ENCODE data around the gene STX7. TPM values are rescaled to one million over a fixed set of nuclear protein-coding genes. Genes with fewer than 3 reads are reported as not detected.

Gene STX7
- total RNA-seq, 1 experiment from 2014 or later, result 25.6 TPM

DNA sequence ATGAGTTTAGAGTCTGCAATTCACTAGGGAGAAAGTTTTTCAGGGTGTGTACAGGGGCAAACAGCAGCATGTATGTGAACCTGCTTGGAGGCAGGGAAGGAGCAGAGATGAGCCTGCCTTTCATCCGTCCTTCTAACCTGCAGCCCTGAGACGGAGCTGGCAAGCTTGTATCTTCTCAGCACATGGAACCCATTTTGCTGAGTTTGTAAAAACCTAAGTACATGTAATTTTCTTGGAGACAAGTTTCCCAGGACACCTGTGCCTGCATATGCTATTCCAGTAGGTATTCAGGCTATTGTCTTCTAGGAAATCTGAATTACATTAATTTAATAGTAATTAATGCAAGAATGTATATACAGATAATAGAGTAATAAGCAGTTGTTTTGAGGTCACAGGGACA is 82.8 kb downstream of the STX7 start (continued):
- TF ChIP-seq, protein P1, sequence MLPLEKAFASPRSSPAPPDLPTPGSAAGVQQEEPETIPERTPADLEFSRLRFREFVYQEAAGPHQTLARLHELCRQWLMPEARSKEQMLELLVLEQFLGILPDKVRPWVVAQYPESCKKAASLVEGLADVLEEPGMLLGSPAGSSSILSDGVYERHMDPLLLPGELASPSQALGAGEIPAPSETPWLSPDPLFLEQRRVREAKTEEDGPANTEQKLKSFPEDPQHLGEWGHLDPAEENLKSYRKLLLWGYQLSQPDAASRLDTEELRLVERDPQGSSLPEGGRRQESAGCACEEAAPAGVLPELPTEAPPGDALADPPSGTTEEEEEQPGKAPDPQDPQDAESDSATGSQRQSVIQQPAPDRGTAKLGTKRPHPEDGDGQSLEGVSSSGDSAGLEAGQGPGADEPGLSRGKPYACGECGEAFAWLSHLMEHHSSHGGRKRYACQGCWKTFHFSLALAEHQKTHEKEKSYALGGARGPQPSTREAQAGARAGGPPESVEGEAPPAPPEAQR (CRISPR knock-in tag; IDR thresholded peaks at IDR 0.05), result no peak
- TF ChIP-seq ZNF263 (CRISPR knock-in tag; IDR thresholded peaks at IDR 0.05; ENCODE audit: low read depth), result no peak
- TF ChIP-seq ZNF219 (CRISPR knock-in tag; IDR thresholded peaks at IDR 0.05; ENCODE audit: borderline replicate concordance), result no peak

DNA sequence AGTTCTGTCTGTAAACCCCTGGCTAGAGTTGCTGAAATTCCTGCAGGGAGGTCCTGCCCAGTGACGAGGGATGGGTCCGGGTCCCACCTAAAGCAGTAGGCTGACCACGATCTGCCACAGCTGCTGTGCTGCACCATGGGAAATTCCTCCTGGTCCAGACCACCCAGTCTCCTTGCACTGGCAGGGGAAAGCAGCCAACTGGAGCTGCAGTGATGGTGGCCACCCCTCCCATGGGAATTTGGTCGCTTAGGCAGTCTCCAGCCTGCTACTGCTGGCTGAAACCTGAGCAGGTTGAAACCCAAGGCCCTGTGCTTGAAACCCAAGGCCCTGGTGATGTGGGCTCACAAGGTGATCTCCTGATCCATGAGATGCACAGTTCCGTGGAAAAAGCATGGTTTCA is 87.7 kb downstream of the STX7 start:
- no peaks in the 10 kb centered on the region; the same call in 1 of the 2 replicates for H3K27me3 Mint-ChIP-seq (ENCODE audit: low read depth)
- ATAC-seq (no peak; the same call in 1 of the 2 replicates), DNase-seq (ENCODE audit: low spot score) (peak; percentile 16)
- H3K36me3 Mint-ChIP-seq, result no peaks in the 10 kb centered on the region; the same call in 1 of the 2 replicates
- no peaks in the 10 kb centered on the region for H3K4me1 Mint-ChIP-seq
- peaks cover 35% of the 10 kb centered on the region for H3K9me3 Mint-ChIP-seq
- no peak overlapping the region for H3K4me3 Mint-ChIP-seq
- CTCF ChIA-PET, result no interaction called here
- TF ChIP-seq HMGA2 (CRISPR knock-in tag; IDR thresholded peaks at IDR 0.05), result no peak
- no peak for TF ChIP-seq OVOL2 (CRISPR knock-in tag; IDR thresholded peaks at IDR 0.05; ENCODE audit: borderline replicate concordance)
- no peak for TF ChIP-seq ZNF671 (CRISPR knock-in tag; IDR thresholded peaks at IDR 0.05)
- no peak for TF ChIP-seq SMAD4 (CRISPR knock-in tag; IDR thresholded peaks at IDR 0.05)
- no peak for TF ChIP-seq ZBTB21 (CRISPR knock-in tag; IDR thresholded peaks at IDR 0.05; ENCODE audit: borderline replicate concordance)
- TF ChIP-seq FOXK1 (CRISPR knock-in tag; IDR thresholded peaks at IDR 0.05), result no peak
- TF ChIP-seq GTF2I (CRISPR knock-in tag; conservative IDR thresholded peaks at IDR 0.05), result no peak
- no peak for TF ChIP-seq PRRX2 (CRISPR knock-in tag; IDR thresholded peaks at IDR 0.05)
- no peak for TF ChIP-seq ZNF263 (CRISPR knock-in tag; IDR thresholded peaks at IDR 0.05; ENCODE audit: low read depth)
- TF ChIP-seq, protein P2, sequence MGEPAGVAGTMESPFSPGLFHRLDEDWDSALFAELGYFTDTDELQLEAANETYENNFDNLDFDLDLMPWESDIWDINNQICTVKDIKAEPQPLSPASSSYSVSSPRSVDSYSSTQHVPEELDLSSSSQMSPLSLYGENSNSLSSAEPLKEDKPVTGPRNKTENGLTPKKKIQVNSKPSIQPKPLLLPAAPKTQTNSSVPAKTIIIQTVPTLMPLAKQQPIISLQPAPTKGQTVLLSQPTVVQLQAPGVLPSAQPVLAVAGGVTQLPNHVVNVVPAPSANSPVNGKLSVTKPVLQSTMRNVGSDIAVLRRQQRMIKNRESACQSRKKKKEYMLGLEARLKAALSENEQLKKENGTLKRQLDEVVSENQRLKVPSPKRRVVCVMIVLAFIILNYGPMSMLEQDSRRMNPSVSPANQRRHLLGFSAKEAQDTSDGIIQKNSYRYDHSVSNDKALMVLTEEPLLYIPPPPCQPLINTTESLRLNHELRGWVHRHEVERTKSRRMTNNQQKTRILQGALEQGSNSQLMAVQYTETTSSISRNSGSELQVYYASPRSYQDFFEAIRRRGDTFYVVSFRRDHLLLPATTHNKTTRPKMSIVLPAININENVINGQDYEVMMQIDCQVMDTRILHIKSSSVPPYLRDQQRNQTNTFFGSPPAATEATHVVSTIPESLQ (CRISPR knock-in tag; IDR thresholded peaks at IDR 0.05), result no peak
- no peak for TF ChIP-seq TP53 (CRISPR knock-in tag; IDR thresholded peaks at IDR 0.05)
- TF ChIP-seq NR3C1 (CRISPR knock-in tag; conservative IDR thresholded peaks at IDR 0.05; ENCODE audit: low read depth), result no peak
- no peak for TF ChIP-seq NFYB (CRISPR knock-in tag; conservative IDR thresholded peaks at IDR 0.05; ENCODE audit: low read depth)
- TF ChIP-seq, protein P3, sequence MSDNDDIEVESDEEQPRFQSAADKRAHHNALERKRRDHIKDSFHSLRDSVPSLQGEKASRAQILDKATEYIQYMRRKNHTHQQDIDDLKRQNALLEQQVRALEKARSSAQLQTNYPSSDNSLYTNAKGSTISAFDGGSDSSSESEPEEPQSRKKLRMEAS (CRISPR knock-in tag; IDR thresholded peaks at IDR 0.05), result no peak
- TF ChIP-seq ZNF138 (CRISPR knock-in tag; conservative IDR thresholded peaks at IDR 0.05), result no peak
- TF ChIP-seq, protein P4, sequence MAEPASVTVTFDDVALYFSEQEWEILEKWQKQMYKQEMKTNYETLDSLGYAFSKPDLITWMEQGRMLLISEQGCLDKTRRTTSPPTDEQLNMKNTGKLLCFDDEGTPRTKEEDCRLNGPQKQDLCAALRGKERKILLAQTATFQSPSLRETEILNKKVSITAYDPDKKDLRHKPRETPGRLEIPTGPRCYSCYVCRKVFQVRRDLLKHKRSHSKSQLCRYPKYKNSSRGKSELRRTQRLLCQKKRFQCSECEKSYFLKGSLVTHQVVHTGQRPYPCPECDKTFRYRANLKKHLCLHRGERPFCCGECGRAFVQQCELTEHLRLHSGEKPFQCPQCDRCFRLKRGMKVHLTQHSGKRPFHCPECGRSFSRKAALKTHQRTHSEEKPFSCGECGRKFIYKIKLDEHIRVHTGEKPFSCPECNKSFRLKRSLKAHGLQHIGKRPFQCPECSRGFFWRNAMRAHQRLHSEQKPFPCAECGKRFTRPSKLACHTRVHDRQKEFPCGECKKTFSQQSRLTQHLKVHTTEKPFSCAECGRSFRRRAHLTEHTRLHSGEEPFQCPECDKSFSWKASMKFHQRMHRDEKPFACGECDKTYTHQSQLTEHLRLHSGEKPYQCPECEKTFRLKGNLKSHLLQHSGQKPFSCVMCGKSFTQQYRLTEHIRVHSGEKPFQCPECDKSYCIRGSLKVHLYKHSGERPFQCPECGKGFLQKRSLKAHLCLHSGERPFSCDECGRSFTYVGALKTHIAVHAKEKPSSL (CRISPR knock-in tag; conservative IDR thresholded peaks at IDR 0.05), result no peak
- TF ChIP-seq JUN (CRISPR knock-in tag; IDR thresholded peaks at IDR 0.05), result no peak
- POLR2A ChIA-PET, result no interaction called here
- H3K27ac Mint-ChIP-seq, result no peak overlapping the region

DNA sequence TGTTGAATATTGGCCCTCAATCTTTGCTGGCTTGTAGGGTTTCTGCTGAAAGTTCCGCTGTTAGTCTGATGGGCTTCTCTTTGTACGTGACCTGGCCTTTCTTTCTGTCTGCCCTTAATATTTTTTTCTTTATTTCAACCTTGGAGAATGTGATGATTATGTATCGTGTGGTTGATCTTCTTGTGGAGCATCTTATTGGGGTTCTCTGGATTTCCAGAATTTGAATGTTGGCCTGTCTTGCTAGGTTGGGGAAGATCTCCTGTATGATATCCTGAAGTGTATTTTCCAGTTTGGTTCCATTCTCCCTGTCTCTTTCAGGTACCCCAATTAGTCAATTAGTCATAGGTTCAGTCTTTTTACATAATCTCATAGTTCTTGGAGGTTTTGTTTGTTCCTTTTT is 89.1 kb downstream of the STX7 start:
- peaks cover 5% of the 10 kb centered on the region; the same call in 1 of the 2 replicates for H3K36me3 Mint-ChIP-seq
- ATAC-seq (no peak), DNase-seq (ENCODE audit: low spot score) (no peak)
- ChIA-PET CTCF (no interaction called here), POLR2A (no interaction called here)
- no peak overlapping the region for H3K27ac Mint-ChIP-seq
- no peaks in the 10 kb centered on the region for H3K4me1 Mint-ChIP-seq
- H3K27me3 Mint-ChIP-seq (ENCODE audit: low read depth), result no peaks in the 10 kb centered on the region; the same call in 1 of the 2 replicates
- H3K4me3 Mint-ChIP-seq, result no peak overlapping the region
- peaks cover 45% of the 10 kb centered on the region for H3K9me3 Mint-ChIP-seq
- TF ChIP-seq NFE2L1 (CRISPR knock-in tag; IDR thresholded peaks at IDR 0.05), result no peak
- TF ChIP-seq FOXK1 (CRISPR knock-in tag; IDR thresholded peaks at IDR 0.05), result no peak
- TF ChIP-seq, protein P5, sequence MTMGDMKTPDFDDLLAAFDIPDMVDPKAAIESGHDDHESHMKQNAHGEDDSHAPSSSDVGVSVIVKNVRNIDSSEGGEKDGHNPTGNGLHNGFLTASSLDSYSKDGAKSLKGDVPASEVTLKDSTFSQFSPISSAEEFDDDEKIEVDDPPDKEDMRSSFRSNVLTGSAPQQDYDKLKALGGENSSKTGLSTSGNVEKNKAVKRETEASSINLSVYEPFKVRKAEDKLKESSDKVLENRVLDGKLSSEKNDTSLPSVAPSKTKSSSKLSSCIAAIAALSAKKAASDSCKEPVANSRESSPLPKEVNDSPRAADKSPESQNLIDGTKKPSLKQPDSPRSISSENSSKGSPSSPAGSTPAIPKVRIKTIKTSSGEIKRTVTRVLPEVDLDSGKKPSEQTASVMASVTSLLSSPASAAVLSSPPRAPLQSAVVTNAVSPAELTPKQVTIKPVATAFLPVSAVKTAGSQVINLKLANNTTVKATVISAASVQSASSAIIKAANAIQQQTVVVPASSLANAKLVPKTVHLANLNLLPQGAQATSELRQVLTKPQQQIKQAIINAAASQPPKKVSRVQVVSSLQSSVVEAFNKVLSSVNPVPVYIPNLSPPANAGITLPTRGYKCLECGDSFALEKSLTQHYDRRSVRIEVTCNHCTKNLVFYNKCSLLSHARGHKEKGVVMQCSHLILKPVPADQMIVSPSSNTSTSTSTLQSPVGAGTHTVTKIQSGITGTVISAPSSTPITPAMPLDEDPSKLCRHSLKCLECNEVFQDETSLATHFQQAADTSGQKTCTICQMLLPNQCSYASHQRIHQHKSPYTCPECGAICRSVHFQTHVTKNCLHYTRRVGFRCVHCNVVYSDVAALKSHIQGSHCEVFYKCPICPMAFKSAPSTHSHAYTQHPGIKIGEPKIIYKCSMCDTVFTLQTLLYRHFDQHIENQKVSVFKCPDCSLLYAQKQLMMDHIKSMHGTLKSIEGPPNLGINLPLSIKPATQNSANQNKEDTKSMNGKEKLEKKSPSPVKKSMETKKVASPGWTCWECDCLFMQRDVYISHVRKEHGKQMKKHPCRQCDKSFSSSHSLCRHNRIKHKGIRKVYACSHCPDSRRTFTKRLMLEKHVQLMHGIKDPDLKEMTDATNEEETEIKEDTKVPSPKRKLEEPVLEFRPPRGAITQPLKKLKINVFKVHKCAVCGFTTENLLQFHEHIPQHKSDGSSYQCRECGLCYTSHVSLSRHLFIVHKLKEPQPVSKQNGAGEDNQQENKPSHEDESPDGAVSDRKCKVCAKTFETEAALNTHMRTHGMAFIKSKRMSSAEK (CRISPR knock-in tag; IDR thresholded peaks at IDR 0.05; ENCODE audit: borderline replicate concordance), result no peak
- TF ChIP-seq, protein P3 (CRISPR knock-in tag; IDR thresholded peaks at IDR 0.05), result no peak
- no peak for TF ChIP-seq EMX1 (CRISPR knock-in tag; IDR thresholded peaks at IDR 0.05)
- no peak for TF ChIP-seq ZNF416 (CRISPR knock-in tag; IDR thresholded peaks at IDR 0.05)

Measured in WTC11 (cell line).